K562 (cell line): Measurements from ENCODE around the gene MARCHF3. TPM values are rescaled to one million over a fixed set of nuclear protein-coding genes. Genes with fewer than 3 reads are reported as not detected.
A peak's percentile ranks its signal among the peaks of the same experiment; 100 is the strongest.

Source experiments
- CC2D1A ChIP-seq: fragments of 450-650 bp; IDR thresholded peaks from 2 replicates; pipeline ENCODE4 v1.6.1; 2017; ENCODE audit warnings: mild to moderate bottlenecking
- CHCHD3 ChIP-seq: fragments of 250-450 bp; sonication (Bioruptor Pico); IDR thresholded peaks from 2 replicates; pipeline ENCODE4 v2.1.2; 2022; ENCODE audit warnings: mild to moderate bottlenecking
- EP400 ChIP-seq: fragments of 450-650 bp; IDR thresholded peaks from 2 replicates; pipeline ENCODE4 v1.6.1; 2017; ENCODE audit warnings: antibody characterized with exemption, mild to moderate bottlenecking, moderate library complexity
- FOXJ2 ChIP-seq: fragments of 200-800 bp; sonication (Bioruptor generic); IDR thresholded peaks from 2 replicates; pipeline ENCODE4 v1.6.1; 2016; ENCODE audit warnings: missing genetic modification characterization, missing compliant biosample characterization
- HDAC1 ChIP-seq, 2 experiments: fragments of 450-650 bp; IDR thresholded peaks; 2 replicates each; pipeline ENCODE4 v1.6.1; 2016 to 2017; ENCODE audit warnings: inconsistent platforms in 1 of 2, mild to moderate bottlenecking in 1 of 2, moderate library complexity in 1 of 2
- LCOR ChIP-seq: sonication (generic); formaldehyde crosslinking; IDR thresholded peaks from 2 replicates; pipeline ENCODE4 v1.8.0; 2022; ENCODE audit warnings: mild to moderate bottlenecking, missing genetic modification reagents
- RCOR1 ChIP-seq, 2 experiments: IDR thresholded peaks; 2 replicates each; pipeline ENCODE4 v1.6.1; 2012; ENCODE audit warnings: low read depth in 2 of 2, low read length in 2 of 2, borderline replicate concordance in 1 of 2, improper control_type of control experiment in 1 of 2
- SMARCC2 ChIP-seq: fragments of 450-650 bp; IDR thresholded peaks from 2 replicates; pipeline ENCODE4 v1.6.1; 2017; ENCODE audit warnings: antibody characterized with exemption, moderate library complexity, mild to moderate bottlenecking, low read depth
- SPI1 ChIP-seq: IDR thresholded peaks from 2 replicates; pipeline ENCODE4 v1.6.1; 2011; ENCODE audit warnings: low read depth, low read length, control low read depth, borderline replicate concordance
- TFE3 ChIP-seq: fragments of 450-650 bp; formaldehyde crosslinking; IDR thresholded peaks from 2 replicates; pipeline ENCODE4 v1.4.0; 2020; ENCODE audit warnings: mild to moderate bottlenecking, mixed read lengths
- TSC22D4 ChIP-seq: fragments of 450-650 bp; IDR thresholded peaks from 2 replicates; pipeline ENCODE4 v1.6.1; 2016; ENCODE audit warnings: missing genetic modification characterization, missing biosample characterization, control low read depth
- ZBTB12 ChIP-seq: fragments of 250-450 bp; sonication (Bioruptor Pico); IDR thresholded peaks from 2 replicates; pipeline ENCODE4 v1.4.0; 2020
- ZBTB43 ChIP-seq: sonication (generic); formaldehyde crosslinking; IDR thresholded peaks from 2 replicates; pipeline ENCODE4 v1.8.0; 2023; ENCODE audit warnings: mild to moderate bottlenecking, missing genetic modification reagents
- ZBTB8A ChIP-seq: fragments of 450-650 bp; IDR thresholded peaks from 2 replicates; pipeline ENCODE4 v1.6.1; 2018; ENCODE audit warnings: mild to moderate bottlenecking, moderate library complexity; ENCODE audit not compliant: partially characterized antibody
- ZBTB9 ChIP-seq: fragments of 450-650 bp; formaldehyde crosslinking; IDR thresholded peaks from 2 replicates; pipeline ENCODE4 v1.4.0; 2020; ENCODE audit warnings: mild to moderate bottlenecking, moderate library complexity
- ZHX1 ChIP-seq: fragments of 150-350 bp; conservative IDR thresholded peaks from 2 replicates; pipeline ENCODE4 v1.6.1; 2014; ENCODE audit warnings: low read length
- ZNF280B ChIP-seq: fragments of 250-450 bp; sonication (Bioruptor Pico); IDR thresholded peaks from 2 replicates; pipeline ENCODE4 v1.5.1; 2021; ENCODE audit warnings: mild to moderate bottlenecking
- ZNF764 ChIP-seq: fragments of 250-450 bp; sonication (Bioruptor Pico); IDR thresholded peaks from 2 replicates; pipeline ENCODE4 v1.4.0; 2020; ENCODE audit warnings: low read depth, mild to moderate bottlenecking, moderate library complexity
- ZSCAN32 ChIP-seq: fragments of 450-650 bp; formaldehyde crosslinking; IDR thresholded peaks from 2 replicates; pipeline ENCODE4 v1.4.0; 2020; ENCODE audit warnings: mild to moderate bottlenecking, moderate library complexity
- ZZZ3 ChIP-seq: fragments of 450-650 bp; IDR thresholded peaks from 2 replicates; pipeline ENCODE4 v1.6.1; 2016; ENCODE audit warnings: antibody characterized with exemption, mild to moderate bottlenecking, moderate library complexity
- polyA plus RNA-seq, 8 experiments: library from polyadenylated mRNA; depleted of rRNA in 4 of 8; stranded (reverse) in 5 of 8; unstranded in 3 of 8; fragments of >200 nt; fragmentation: Nextera tagmentation in 2 of 8; fragmentation: Illumina TruSeq in 1 of 8; extraction: Ambion mirVana in 2 of 8; extraction: Trizol in 1 of 8; gene quantifications; 2 replicates each; pipeline versions ENCODE4 v1.2.1 to v1.2.3, GENCODE V29; 2011 to 2014; ENCODE audit warnings: inconsistent platforms in 1 of 8, missing spikeins in 1 of 8
- total RNA-seq, 7 experiments: library from RNA; depleted of rRNA in 6 of 7; stranded (reverse); fragments of >200 nt in 6 of 7; fragmentation: Illumina TruSeq in 2 of 7; extraction: Trizol in 2 of 7; gene quantifications; 2 replicates each; pipeline versions ENCODE4 v1.2.1 to v1.2.3, GENCODE V29; 2011 to 2021; ENCODE audit warnings: low replicate concordance in 1 of 7

The MARCHF3 gene
- total and polyA plus RNA-seq, 9 of the 15 experiments (the other 6 are each of a cell fraction or from before 2014, with no cell fraction given) = 5.6 to 37.4 (median 16.5) TPM

- TF ChIP-seq ZBTB9 (CRISPR knock-in tag) (peak; percentile 63; the same call in 1 of the 2 replicates), TFE3 (no peak), ZBTB43 (CRISPR knock-in tag) (no peak), RCOR1 (IDR thresholded peaks at IDR 0.05; ENCODE audit: borderline replicate concordance in 1 of 2, low read depth in 2 of 2, low read length in 2 of 2) (no peak), ZHX1 (no peak), ZSCAN32 (no peak), TSC22D4 (tag) (no peak), CHCHD3 (CRISPR knock-in tag) (no peak), ZBTB12 (CRISPR knock-in tag) (no peak), HDAC1 (IDR thresholded peaks at IDR 0.05) (peak in 1 of 2 experiments; percentile 61; a peak in 1 of 4 replicates), ZNF280B (CRISPR knock-in tag) (no peak), SPI1 (no peak), EP400 (peak; percentile 64), CC2D1A (no peak), LCOR (CRISPR knock-in tag) (no peak), ZNF764 (0 out of 2 replicates have a peak, but pooled peaks have one; percentile 11), ZBTB8A (no peak), SMARCC2 (peak; percentile 73; the same call in 1 of the 2 replicates), ZZZ3 (no peak), FOXJ2 (tag) (no peak)
Measured at GRCh38 chr5:126998201-126998631, 32.1 kb downstream of the MARCHF3 start (continued).
